ENCODE results near the gene SLC2A6. TPM values are rescaled to one million over a fixed set of nuclear protein-coding genes. Genes with fewer than 3 reads are reported as not detected.

SLC2A6 gene
- total RNA-seq, 1 experiment from 2014 or later: 10.7 TPM

DNA sequence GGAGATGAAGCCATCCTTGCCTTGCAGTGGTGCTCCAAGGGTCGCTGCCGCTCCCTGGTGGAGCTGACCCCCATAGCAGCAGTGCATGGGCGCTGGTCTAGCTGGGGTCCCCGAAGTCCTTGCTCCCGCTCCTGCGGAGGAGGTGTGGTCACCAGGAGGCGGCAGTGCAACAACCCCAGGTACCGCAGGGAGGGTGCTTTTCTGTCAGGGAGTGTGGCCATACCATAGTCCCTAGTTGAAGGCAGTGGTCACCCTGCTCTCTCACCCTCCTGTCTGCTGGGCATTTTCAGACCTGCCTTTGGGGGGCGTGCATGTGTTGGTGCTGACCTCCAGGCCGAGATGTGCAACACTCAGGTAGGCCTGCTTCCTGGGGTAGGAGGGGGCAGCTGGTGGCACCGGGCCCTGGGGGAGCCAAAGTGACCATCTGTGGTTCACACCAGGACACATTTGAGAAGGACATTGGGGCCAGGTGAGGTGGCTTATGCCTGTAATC lies 45.5 kb downstream of the SLC2A6 start:
- ChIA-PET RAD21 (ENCODE audit: low non-redundant PET in 1 of 2, low total read pairs in 2 of 2, uncharacterized antibody in 2 of 2, unreplicated experiment in 2 of 2) (no interaction called here), POLR2A (no interaction called here)

DNA sequence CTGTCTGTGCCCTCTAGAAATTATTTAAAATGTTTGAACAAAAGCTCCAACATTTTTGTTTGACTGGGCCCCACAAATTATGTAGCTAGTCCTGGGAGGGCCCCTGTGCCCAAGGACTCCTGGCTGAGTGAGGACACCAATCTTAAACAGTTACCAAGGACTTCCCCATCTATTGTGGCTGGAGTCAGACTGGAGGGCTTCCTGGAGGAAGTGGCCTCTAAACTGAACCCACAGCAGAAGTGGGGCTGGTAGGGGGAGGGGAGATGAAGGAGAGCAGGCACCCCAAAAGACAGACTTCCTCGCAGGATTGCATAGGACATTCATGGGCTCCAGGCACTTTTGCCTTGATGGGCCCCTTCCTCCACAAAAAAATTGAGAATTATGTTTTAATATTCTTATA lies 48.7 kb downstream of the SLC2A6 start:
- CTCF ChIA-PET: no interaction called here
- H3K4me3 ChIP-seq (replicated peaks in 1 of 2; ENCODE audit: low read depth in 1 of 2, low read length in 2 of 2): no peak overlapping the region
- no peak for ATAC-seq

More for the DNA sequence above, 45.5 kb downstream of the SLC2A6 start:
- ATAC-seq (no peak), DNase-seq (ENCODE audit: low read depth, low spot score) (no peak)
- Histone ChIP-seq H3K9ac (ENCODE audit: low read length) (no peak overlapping the region), H3K27me3 (ENCODE audit: insufficient read depth, low read length) (no peaks in the 10 kb centered on the region), H3K4me2 (ENCODE audit: low read length) (no peak overlapping the region), H3K9me2 (ENCODE audit: insufficient read depth) (no peaks in the 10 kb centered on the region), H3K9me3 (ENCODE audit: control insufficient read depth in 1 of 2, insufficient read depth in 1 of 2, low read depth in 1 of 2, low read length in 2 of 2) (no peaks in the 10 kb centered on the region), H3K4me1 (ENCODE audit: control insufficient read depth in 1 of 2, insufficient read depth in 2 of 2, low read length in 2 of 2) (no peaks in the 10 kb centered on the region), H3K36me3 (ENCODE audit: control insufficient read depth in 1 of 2, insufficient read depth in 2 of 2, low read length in 2 of 2) (no peaks in the 10 kb centered on the region), H2AFZ (ENCODE audit: low read depth, low read length, poor library complexity, severe bottlenecking) (no peak overlapping the region), H3K27ac (ENCODE audit: low read depth, low read length) (no peak overlapping the region), H3K79me2 (ENCODE audit: insufficient read depth, low read length) (no peaks in the 10 kb centered on the region), H4K20me1 (ENCODE audit: insufficient read depth) (no peaks in the 10 kb centered on the region), H3K4me3 (replicated peaks in 1 of 2; ENCODE audit: low read depth in 1 of 2, low read length in 2 of 2) (no peak overlapping the region)
- CTCF ChIA-PET: no interaction called here
- intact Hi-C loops (cut with micrococcal nuclease): no loop called here
- no peak for TF ChIP-seq YY1 (IDR thresholded peaks at IDR 0.05; ENCODE audit: extremely low read depth, insufficient replicate concordance, low read depth, low read length)
- TF ChIP-seq, protein P1, sequence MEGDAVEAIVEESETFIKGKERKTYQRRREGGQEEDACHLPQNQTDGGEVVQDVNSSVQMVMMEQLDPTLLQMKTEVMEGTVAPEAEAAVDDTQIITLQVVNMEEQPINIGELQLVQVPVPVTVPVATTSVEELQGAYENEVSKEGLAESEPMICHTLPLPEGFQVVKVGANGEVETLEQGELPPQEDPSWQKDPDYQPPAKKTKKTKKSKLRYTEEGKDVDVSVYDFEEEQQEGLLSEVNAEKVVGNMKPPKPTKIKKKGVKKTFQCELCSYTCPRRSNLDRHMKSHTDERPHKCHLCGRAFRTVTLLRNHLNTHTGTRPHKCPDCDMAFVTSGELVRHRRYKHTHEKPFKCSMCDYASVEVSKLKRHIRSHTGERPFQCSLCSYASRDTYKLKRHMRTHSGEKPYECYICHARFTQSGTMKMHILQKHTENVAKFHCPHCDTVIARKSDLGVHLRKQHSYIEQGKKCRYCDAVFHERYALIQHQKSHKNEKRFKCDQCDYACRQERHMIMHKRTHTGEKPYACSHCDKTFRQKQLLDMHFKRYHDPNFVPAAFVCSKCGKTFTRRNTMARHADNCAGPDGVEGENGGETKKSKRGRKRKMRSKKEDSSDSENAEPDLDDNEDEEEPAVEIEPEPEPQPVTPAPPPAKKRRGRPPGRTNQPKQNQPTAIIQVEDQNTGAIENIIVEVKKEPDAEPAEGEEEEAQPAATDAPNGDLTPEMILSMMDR (IDR thresholded peaks at IDR 0.05 in 2 of 3, conservative IDR thresholded peaks at IDR 0.05 in 1 of 3; ENCODE audit: borderline replicate concordance in 1 of 3, insufficient read depth in 1 of 3, low read depth in 2 of 3, low read length in 2 of 3): 0 out of 6 replicates have a peak, but pooled peaks of 1 of the 3 experiments have one; percentile 9
- no TSS peak for BruUV-seq (replicated peaks)

More for the DNA sequence above, 48.7 kb downstream of the SLC2A6 start:
- Histone ChIP-seq H3K79me2 (ENCODE audit: insufficient read depth, low read length) (no peaks in the 10 kb centered on the region), H3K27ac (ENCODE audit: low read depth, low read length) (no peak overlapping the region), H2AFZ (ENCODE audit: low read depth, low read length, poor library complexity, severe bottlenecking) (no peak overlapping the region), H3K36me3 (ENCODE audit: control insufficient read depth in 1 of 2, insufficient read depth in 2 of 2, low read length in 2 of 2) (no peaks in the 10 kb centered on the region), H3K4me2 (ENCODE audit: low read length) (no peak overlapping the region), H4K20me1 (ENCODE audit: insufficient read depth) (no peaks in the 10 kb centered on the region), H3K9ac (ENCODE audit: low read length) (no peak overlapping the region), H3K27me3 (ENCODE audit: insufficient read depth, low read length) (no peaks in the 10 kb centered on the region), H3K4me1 (ENCODE audit: control insufficient read depth in 1 of 2, insufficient read depth in 2 of 2, low read length in 2 of 2) (peaks cover 0 to 5% of the 10 kb centered on the region in 2 experiments; a peak in 1 of 4 replicates), H3K9me3 (ENCODE audit: control insufficient read depth in 1 of 2, insufficient read depth in 1 of 2, low read depth in 1 of 2, low read length in 2 of 2) (no peaks in the 10 kb centered on the region), H3K9me2 (ENCODE audit: insufficient read depth) (no peaks in the 10 kb centered on the region)
- ChIA-PET POLR2A (no interaction called here), RAD21 (ENCODE audit: low non-redundant PET in 1 of 2, low total read pairs in 2 of 2, uncharacterized antibody in 2 of 2, unreplicated experiment in 2 of 2) (interaction anchor here in 1 of 2 experiments (0.7 kb wide), 1 partner anchor 41 kb away, joined by 3 read pairs; no protein-coding TSS in a partner anchor)
- BruUV-seq (replicated peaks): no TSS peak
- intact Hi-C loops (cut with micrococcal nuclease): no loop called here
- DNase-seq (ENCODE audit: low read depth, low spot score): no peak
- TF ChIP-seq, protein P2, sequence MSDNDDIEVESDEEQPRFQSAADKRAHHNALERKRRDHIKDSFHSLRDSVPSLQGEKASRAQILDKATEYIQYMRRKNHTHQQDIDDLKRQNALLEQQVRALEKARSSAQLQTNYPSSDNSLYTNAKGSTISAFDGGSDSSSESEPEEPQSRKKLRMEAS (IDR thresholded peaks at IDR 0.05): no peak
- TF ChIP-seq EZH2phosphoT487 (IDR thresholded peaks at IDR 0.05; ENCODE audit: borderline replicate concordance): no peak
- no peak for TF ChIP-seq SRF (IDR thresholded peaks at IDR 0.05; ENCODE audit: low read depth)
- TF ChIP-seq FOSL1 (IDR thresholded peaks at IDR 0.05; ENCODE audit: low read depth): no peak
- TF ChIP-seq EGR1 (IDR thresholded peaks at IDR 0.05; ENCODE audit: low read depth): no peak
- no peak for TF ChIP-seq ZFX (IDR thresholded peaks at IDR 0.05)
- no peak for TF ChIP-seq SP1 (IDR thresholded peaks at IDR 0.05; ENCODE audit: low read depth)
- no peak for TF ChIP-seq JUND (IDR thresholded peaks at IDR 0.05)
- TF ChIP-seq POLR2A (IDR thresholded peaks at IDR 0.05; ENCODE audit: borderline replicate concordance, extremely low read depth, insufficient read depth, insufficient read length): no peak
- no peak for TF ChIP-seq TCF7L2 (IDR thresholded peaks at IDR 0.05; ENCODE audit: borderline replicate concordance, extremely low read depth, insufficient read depth, insufficient read length)
- TF ChIP-seq, protein P3, sequence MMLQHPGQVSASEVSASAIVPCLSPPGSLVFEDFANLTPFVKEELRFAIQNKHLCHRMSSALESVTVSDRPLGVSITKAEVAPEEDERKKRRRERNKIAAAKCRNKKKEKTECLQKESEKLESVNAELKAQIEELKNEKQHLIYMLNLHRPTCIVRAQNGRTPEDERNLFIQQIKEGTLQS (IDR thresholded peaks at IDR 0.05): no peak
- no peak for TF ChIP-seq EZH2 (IDR thresholded peaks at IDR 0.05)
- TF ChIP-seq, protein P4, sequence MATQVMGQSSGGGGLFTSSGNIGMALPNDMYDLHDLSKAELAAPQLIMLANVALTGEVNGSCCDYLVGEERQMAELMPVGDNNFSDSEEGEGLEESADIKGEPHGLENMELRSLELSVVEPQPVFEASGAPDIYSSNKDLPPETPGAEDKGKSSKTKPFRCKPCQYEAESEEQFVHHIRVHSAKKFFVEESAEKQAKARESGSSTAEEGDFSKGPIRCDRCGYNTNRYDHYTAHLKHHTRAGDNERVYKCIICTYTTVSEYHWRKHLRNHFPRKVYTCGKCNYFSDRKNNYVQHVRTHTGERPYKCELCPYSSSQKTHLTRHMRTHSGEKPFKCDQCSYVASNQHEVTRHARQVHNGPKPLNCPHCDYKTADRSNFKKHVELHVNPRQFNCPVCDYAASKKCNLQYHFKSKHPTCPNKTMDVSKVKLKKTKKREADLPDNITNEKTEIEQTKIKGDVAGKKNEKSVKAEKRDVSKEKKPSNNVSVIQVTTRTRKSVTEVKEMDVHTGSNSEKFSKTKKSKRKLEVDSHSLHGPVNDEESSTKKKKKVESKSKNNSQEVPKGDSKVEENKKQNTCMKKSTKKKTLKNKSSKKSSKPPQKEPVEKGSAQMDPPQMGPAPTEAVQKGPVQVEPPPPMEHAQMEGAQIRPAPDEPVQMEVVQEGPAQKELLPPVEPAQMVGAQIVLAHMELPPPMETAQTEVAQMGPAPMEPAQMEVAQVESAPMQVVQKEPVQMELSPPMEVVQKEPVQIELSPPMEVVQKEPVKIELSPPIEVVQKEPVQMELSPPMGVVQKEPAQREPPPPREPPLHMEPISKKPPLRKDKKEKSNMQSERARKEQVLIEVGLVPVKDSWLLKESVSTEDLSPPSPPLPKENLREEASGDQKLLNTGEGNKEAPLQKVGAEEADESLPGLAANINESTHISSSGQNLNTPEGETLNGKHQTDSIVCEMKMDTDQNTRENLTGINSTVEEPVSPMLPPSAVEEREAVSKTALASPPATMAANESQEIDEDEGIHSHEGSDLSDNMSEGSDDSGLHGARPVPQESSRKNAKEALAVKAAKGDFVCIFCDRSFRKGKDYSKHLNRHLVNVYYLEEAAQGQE (IDR thresholded peaks at IDR 0.05; ENCODE audit: low read depth): no peak

Measured in HCT116 (cell line).